ENCODE results near the gene HACD1. TPM values are rescaled to one million over a fixed set of nuclear protein-coding genes. Genes with fewer than 3 reads are reported as not detected.

Gene HACD1
- polyA plus RNA-seq, 1 donor from 2014 or later, result 23.0 TPM

DNA sequence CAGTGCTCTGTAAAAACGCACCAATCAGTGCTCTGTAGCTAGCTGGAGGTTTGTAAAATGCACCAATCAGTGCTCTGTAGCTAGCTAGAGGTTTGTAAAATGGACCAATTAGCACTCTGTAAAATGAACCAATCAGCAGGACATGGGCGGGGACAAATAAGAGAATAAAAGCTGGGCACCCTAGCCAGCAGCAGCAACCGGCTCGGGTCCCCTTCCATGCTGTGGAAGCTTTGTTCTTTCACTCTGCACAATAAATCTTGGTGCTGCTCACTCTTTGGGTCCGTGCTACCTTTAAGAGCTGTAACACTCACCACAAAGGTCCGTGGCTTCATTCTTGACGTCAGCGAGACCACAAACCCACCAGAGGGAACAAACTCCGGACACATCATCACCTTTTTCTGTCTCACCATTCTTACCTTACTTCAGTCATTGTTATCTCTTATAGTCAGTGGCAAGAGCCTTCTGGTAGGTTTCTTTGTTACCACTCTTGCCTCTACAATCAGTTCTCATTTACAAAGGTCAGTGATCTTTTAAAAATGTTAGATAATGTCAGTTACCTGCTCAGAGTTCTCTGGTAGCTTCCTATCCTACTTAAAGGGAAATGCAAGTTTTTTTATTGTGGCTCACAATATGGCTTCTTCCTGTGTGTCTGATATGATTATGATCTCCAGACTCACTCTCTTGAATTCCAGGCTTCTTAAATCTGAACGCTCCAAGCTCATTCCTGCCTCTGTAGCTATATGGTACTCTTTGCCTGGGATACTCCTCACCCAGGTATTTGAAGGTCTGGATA is 31.3 kb upstream of the HACD1 start:
- peaks cover 74% of the 10 kb centered on the region for H3K79me2 ChIP-seq (replicated peaks; ENCODE audit: insufficient read depth, low read length)
- no peak for TF ChIP-seq RAD21 (conservative IDR thresholded peaks at IDR 0.05)
- no peak for TF ChIP-seq SMC3 (conservative IDR thresholded peaks at IDR 0.05; ENCODE audit: poor library complexity)
- no peak for TF ChIP-seq EZH2 (IDR thresholded peaks at IDR 0.05; ENCODE audit: borderline replicate concordance, insufficient read depth, low read length, poor library complexity, severe bottlenecking)
- no peak for TF ChIP-seq MXI1 (conservative IDR thresholded peaks at IDR 0.05; ENCODE audit: poor library complexity, severe bottlenecking)
- no peak for TF ChIP-seq TAF1 (IDR thresholded peaks at IDR 0.05; ENCODE audit: low read depth)
- no peak for TF ChIP-seq POLR2AphosphoS5 (IDR thresholded peaks at IDR 0.05)
- TF ChIP-seq EP300 (conservative IDR thresholded peaks at IDR 0.05; ENCODE audit: poor library complexity, severe bottlenecking), result no peak
- TF ChIP-seq, protein P1, sequence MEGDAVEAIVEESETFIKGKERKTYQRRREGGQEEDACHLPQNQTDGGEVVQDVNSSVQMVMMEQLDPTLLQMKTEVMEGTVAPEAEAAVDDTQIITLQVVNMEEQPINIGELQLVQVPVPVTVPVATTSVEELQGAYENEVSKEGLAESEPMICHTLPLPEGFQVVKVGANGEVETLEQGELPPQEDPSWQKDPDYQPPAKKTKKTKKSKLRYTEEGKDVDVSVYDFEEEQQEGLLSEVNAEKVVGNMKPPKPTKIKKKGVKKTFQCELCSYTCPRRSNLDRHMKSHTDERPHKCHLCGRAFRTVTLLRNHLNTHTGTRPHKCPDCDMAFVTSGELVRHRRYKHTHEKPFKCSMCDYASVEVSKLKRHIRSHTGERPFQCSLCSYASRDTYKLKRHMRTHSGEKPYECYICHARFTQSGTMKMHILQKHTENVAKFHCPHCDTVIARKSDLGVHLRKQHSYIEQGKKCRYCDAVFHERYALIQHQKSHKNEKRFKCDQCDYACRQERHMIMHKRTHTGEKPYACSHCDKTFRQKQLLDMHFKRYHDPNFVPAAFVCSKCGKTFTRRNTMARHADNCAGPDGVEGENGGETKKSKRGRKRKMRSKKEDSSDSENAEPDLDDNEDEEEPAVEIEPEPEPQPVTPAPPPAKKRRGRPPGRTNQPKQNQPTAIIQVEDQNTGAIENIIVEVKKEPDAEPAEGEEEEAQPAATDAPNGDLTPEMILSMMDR (IDR thresholded peaks at IDR 0.05; ENCODE audit: poor library complexity, severe bottlenecking), result no peak
- TF ChIP-seq, protein P2, sequence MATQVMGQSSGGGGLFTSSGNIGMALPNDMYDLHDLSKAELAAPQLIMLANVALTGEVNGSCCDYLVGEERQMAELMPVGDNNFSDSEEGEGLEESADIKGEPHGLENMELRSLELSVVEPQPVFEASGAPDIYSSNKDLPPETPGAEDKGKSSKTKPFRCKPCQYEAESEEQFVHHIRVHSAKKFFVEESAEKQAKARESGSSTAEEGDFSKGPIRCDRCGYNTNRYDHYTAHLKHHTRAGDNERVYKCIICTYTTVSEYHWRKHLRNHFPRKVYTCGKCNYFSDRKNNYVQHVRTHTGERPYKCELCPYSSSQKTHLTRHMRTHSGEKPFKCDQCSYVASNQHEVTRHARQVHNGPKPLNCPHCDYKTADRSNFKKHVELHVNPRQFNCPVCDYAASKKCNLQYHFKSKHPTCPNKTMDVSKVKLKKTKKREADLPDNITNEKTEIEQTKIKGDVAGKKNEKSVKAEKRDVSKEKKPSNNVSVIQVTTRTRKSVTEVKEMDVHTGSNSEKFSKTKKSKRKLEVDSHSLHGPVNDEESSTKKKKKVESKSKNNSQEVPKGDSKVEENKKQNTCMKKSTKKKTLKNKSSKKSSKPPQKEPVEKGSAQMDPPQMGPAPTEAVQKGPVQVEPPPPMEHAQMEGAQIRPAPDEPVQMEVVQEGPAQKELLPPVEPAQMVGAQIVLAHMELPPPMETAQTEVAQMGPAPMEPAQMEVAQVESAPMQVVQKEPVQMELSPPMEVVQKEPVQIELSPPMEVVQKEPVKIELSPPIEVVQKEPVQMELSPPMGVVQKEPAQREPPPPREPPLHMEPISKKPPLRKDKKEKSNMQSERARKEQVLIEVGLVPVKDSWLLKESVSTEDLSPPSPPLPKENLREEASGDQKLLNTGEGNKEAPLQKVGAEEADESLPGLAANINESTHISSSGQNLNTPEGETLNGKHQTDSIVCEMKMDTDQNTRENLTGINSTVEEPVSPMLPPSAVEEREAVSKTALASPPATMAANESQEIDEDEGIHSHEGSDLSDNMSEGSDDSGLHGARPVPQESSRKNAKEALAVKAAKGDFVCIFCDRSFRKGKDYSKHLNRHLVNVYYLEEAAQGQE (IDR thresholded peaks at IDR 0.05; ENCODE audit: borderline replicate concordance), result no peak
- H3F3A ChIP-seq (ENCODE audit: insufficient read depth, low read length, poor library complexity, severe bottlenecking), result peaks cover 4% of the 10 kb centered on the region
- H2AFZ ChIP-seq (ENCODE audit: low read depth, low read length), result no peak overlapping the region
- H3K4me3 ChIP-seq (ENCODE audit: low read length), result no peak overlapping the region
- no peaks in the 10 kb centered on the region for H3K9me2 ChIP-seq (ENCODE audit: insufficient read depth, low read length)
- H3K9me3 ChIP-seq (ENCODE audit: low read length), result no peaks in the 10 kb centered on the region
- no peak overlapping the region for H3K27ac ChIP-seq (ENCODE audit: low read length)
- H3K4me2 ChIP-seq (ENCODE audit: low read length), result no peak overlapping the region
- H3K9ac ChIP-seq (ENCODE audit: low read length), result no peak overlapping the region
- H3K27me3 ChIP-seq (ENCODE audit: insufficient read depth, low read depth, low read length), result no peaks in the 10 kb centered on the region
- no peaks in the 10 kb centered on the region for H4K20me1 ChIP-seq (ENCODE audit: insufficient read depth)
- no peaks in the 10 kb centered on the region for H3K36me3 ChIP-seq (ENCODE audit: insufficient read depth, low read length)

DNA sequence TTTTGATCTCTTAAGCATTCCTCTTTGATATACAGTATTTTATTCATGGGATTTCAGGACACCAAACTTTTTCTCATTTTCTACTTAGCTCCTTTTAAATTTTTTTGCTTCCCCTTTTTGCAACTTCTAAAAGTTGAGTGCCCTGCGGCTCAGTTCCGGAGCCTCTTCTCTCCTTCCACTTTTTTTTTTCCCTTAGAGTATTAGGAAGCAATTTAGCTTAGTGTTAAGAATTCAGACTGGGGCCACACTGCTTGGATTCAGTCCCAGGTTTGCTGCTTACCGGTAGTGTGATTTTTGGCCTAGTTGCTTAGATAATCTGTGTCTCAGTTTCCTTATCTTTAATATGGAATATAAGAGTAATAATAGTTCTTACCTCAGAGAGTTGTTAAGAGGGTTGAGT is 30.2 kb upstream of the HACD1 start:
- no peak for TF ChIP-seq EZH2 (IDR thresholded peaks at IDR 0.05; ENCODE audit: borderline replicate concordance, insufficient read depth, low read length, poor library complexity, severe bottlenecking)
- no peak for TF ChIP-seq TAF1 (IDR thresholded peaks at IDR 0.05; ENCODE audit: low read depth)
- no peak for TF ChIP-seq POLR2AphosphoS5 (IDR thresholded peaks at IDR 0.05)
- TF ChIP-seq EP300 (conservative IDR thresholded peaks at IDR 0.05; ENCODE audit: poor library complexity, severe bottlenecking), result no peak
- TF ChIP-seq SMC3 (conservative IDR thresholded peaks at IDR 0.05; ENCODE audit: poor library complexity), result no peak
- Histone ChIP-seq H3K36me3 (ENCODE audit: insufficient read depth, low read length) (no peaks in the 10 kb centered on the region), H3K9me3 (ENCODE audit: low read length) (no peaks in the 10 kb centered on the region), H2AFZ (ENCODE audit: low read depth, low read length) (no peak overlapping the region), H3K4me2 (ENCODE audit: low read length) (no peak overlapping the region), H3K27me3 (ENCODE audit: insufficient read depth, low read depth, low read length) (no peaks in the 10 kb centered on the region), H3K79me2 (replicated peaks; ENCODE audit: insufficient read depth, low read length) (peaks cover 72% of the 10 kb centered on the region), H3K9ac (ENCODE audit: low read length) (no peak overlapping the region), H3K27ac (ENCODE audit: low read length) (no peak overlapping the region), H4K20me1 (ENCODE audit: insufficient read depth) (no peaks in the 10 kb centered on the region), H3F3A (ENCODE audit: insufficient read depth, low read length, poor library complexity, severe bottlenecking) (peaks cover 4% of the 10 kb centered on the region), H3K9me2 (ENCODE audit: insufficient read depth, low read length) (no peaks in the 10 kb centered on the region), H3K4me3 (ENCODE audit: low read length) (no peak overlapping the region)
